Neural cell (in vitro differentiated cells): Measurements from ENCODE around the gene FCHSD2. TPM values are rescaled to one million over a fixed set of nuclear protein-coding genes. Genes with fewer than 3 reads are reported as not detected.

Experiments used
- H2AFZ ChIP-seq: fragments of 200-600, 300-800 bp; sonication (generic), shearing (Covaris generic); 2 replicates; pipeline ENCODE4 v1.6.0; 2014; ENCODE audit warnings: low read depth, mild to moderate bottlenecking, antibody characterized with exemption, low read length, moderate library complexity
- H3F3A ChIP-seq: fragments of 200-600 bp; shearing (Covaris generic); 2 replicates; pipeline ENCODE4 v1.6.1; 2016; ENCODE audit warnings: mild to moderate bottlenecking, moderate library complexity, mixed read lengths, antibody characterized with exemption, low read length; ENCODE audit not compliant: insufficient read depth, poor library complexity, severe bottlenecking
- H3K27ac ChIP-seq: fragments of 200-600, 300-800 bp; sonication (generic), shearing (Covaris generic); 2 replicates; pipeline ENCODE4 v1.5.1; 2014; ENCODE audit warnings: mild to moderate bottlenecking, low read length, moderate library complexity
- H3K27me3 ChIP-seq: fragments of 300-800, 200-600 bp; sonication (generic), shearing (Covaris generic); 2 replicates; pipeline ENCODE4 v1.6.0; 2014; ENCODE audit warnings: mild to moderate bottlenecking, low read depth, low read length, moderate library complexity; ENCODE audit not compliant: insufficient read depth
- H3K36me3 ChIP-seq: fragments of 300-800, 200-600 bp; sonication (generic), shearing (Covaris generic); 2 replicates; pipeline ENCODE4 v1.5.1; 2014; ENCODE audit warnings: mild to moderate bottlenecking, antibody characterized with exemption, low read length, moderate library complexity; ENCODE audit not compliant: insufficient read depth
- H3K4me2 ChIP-seq: fragments of 300-800, 200-600 bp; sonication (generic), shearing (Covaris generic); 2 replicates; pipeline ENCODE4 v1.6.0; 2014; ENCODE audit warnings: mild to moderate bottlenecking, low read length
- H3K4me3 ChIP-seq: fragments of 300-800, 200-600 bp; sonication (generic), shearing (Covaris generic); 2 replicates; pipeline ENCODE4 v1.5.1; 2014; ENCODE audit warnings: mild to moderate bottlenecking, low read length, moderate library complexity
- H3K79me2 ChIP-seq: fragments of 200-600 bp; shearing (Covaris generic); replicated peaks from 2 replicates; pipeline ENCODE4 v1.6.0; 2014; ENCODE audit warnings: mild to moderate bottlenecking, low read length, moderate library complexity; ENCODE audit not compliant: insufficient read depth
- H3K9ac ChIP-seq: fragments of 300-800, 200-600 bp; sonication (generic), shearing (Covaris generic); 2 replicates; pipeline ENCODE4 v1.6.1; 2016; ENCODE audit warnings: mild to moderate bottlenecking, low read length, mixed read lengths
- H3K9me2 ChIP-seq: fragments of 200-600 bp; shearing (Covaris generic); 2 replicates; pipeline ENCODE4 v1.6.1; 2016; ENCODE audit warnings: mild to moderate bottlenecking, low read length, mixed read lengths; ENCODE audit not compliant: insufficient read depth
- H3K9me3 ChIP-seq: fragments of 200-600, 300-800 bp; sonication (generic), shearing (Covaris generic); 2 replicates; pipeline ENCODE4 v1.6.1; 2016; ENCODE audit warnings: mild to moderate bottlenecking, mixed run types, low read length, moderate library complexity, mixed read lengths
- H4K20me1 ChIP-seq: fragments of 200-600 bp; shearing (Covaris generic); 2 replicates; pipeline ENCODE4 v1.6.1; 2016; ENCODE audit warnings: mild to moderate bottlenecking, mixed run types; ENCODE audit not compliant: insufficient read depth
- EP300 ChIP-seq: fragments of 450-650 bp; conservative IDR thresholded peaks from 2 replicates; pipeline ENCODE4 v1.6.1; 2014; ENCODE audit warnings: antibody characterized with exemption, mild to moderate bottlenecking, moderate library complexity; ENCODE audit not compliant: poor library complexity, severe bottlenecking
- EZH2 ChIP-seq: fragments of 200-600, 300-800 bp; shearing (Covaris generic), sonication (generic); IDR thresholded peaks from 2 replicates; pipeline ENCODE4 v1.6.1; 2014; ENCODE audit warnings: antibody characterized with exemption, low read length, borderline replicate concordance, mild to moderate bottlenecking; ENCODE audit not compliant: insufficient read depth, poor library complexity, severe bottlenecking
- MXI1 ChIP-seq: fragments of 450-650 bp; conservative IDR thresholded peaks from 2 replicates; pipeline ENCODE4 v1.6.1; 2014; ENCODE audit warnings: antibody characterized with exemption, mild to moderate bottlenecking; ENCODE audit not compliant: poor library complexity, severe bottlenecking
- POLR2AphosphoS5 ChIP-seq: IDR thresholded peaks from 2 replicates; pipeline ENCODE4 v1.6.1; 2012
- RAD21 ChIP-seq: fragments of 450-650 bp; conservative IDR thresholded peaks from 2 replicates; pipeline ENCODE4 v1.6.1; 2014; ENCODE audit warnings: antibody characterized with exemption, mild to moderate bottlenecking, moderate library complexity
- REST ChIP-seq: IDR thresholded peaks from 2 replicates; pipeline ENCODE4 v1.6.1; 2012; ENCODE audit warnings: borderline replicate concordance
- SMC3 ChIP-seq: fragments of 450-650 bp; conservative IDR thresholded peaks from 2 replicates; pipeline ENCODE4 v1.6.1; 2014; ENCODE audit warnings: antibody characterized with exemption, mild to moderate bottlenecking, moderate library complexity; ENCODE audit not compliant: poor library complexity
- TAF1 ChIP-seq: IDR thresholded peaks from 2 replicates; pipeline ENCODE4 v1.6.1; 2012; ENCODE audit warnings: low read depth
- polyA plus RNA-seq: library from polyadenylated mRNA; depleted of rRNA; stranded (reverse); fragments of >200 nt; gene quantifications from 2 replicates; pipeline ENCODE4 v1.2.3, GENCODE V29; 2014
- TF ChIP-seq, protein P1 (sequence below): fragments of 450-650 bp; IDR thresholded peaks from 2 replicates; pipeline ENCODE4 v1.5.1; 2014; ENCODE audit warnings: antibody characterized with exemption, mild to moderate bottlenecking, moderate library complexity; ENCODE audit not compliant: poor library complexity, severe bottlenecking

Gene FCHSD2
- polyA plus RNA-seq, 1 donor from 2014 or later, result 40.8 TPM

GRCh38 chr11:73147771-73148681 is 5.9 kb upstream of the FCHSD2 start:
- Histone ChIP-seq H3K27me3 (no peaks in the 10 kb centered on the region), H3K9me2 (no peaks in the 10 kb centered on the region), H2AFZ (no peak overlapping the region), H3F3A (no peaks in the 10 kb centered on the region), H4K20me1 (no peaks in the 10 kb centered on the region), H3K79me2 (no peaks in the 10 kb centered on the region), H3K36me3 (no peaks in the 10 kb centered on the region), H3K9ac (no peak overlapping the region), H3K4me2 (no peak overlapping the region), H3K9me3 (no peaks in the 10 kb centered on the region), H3K4me3 (no peak overlapping the region), H3K27ac (no peak overlapping the region)
- TF ChIP-seq, protein P1, sequence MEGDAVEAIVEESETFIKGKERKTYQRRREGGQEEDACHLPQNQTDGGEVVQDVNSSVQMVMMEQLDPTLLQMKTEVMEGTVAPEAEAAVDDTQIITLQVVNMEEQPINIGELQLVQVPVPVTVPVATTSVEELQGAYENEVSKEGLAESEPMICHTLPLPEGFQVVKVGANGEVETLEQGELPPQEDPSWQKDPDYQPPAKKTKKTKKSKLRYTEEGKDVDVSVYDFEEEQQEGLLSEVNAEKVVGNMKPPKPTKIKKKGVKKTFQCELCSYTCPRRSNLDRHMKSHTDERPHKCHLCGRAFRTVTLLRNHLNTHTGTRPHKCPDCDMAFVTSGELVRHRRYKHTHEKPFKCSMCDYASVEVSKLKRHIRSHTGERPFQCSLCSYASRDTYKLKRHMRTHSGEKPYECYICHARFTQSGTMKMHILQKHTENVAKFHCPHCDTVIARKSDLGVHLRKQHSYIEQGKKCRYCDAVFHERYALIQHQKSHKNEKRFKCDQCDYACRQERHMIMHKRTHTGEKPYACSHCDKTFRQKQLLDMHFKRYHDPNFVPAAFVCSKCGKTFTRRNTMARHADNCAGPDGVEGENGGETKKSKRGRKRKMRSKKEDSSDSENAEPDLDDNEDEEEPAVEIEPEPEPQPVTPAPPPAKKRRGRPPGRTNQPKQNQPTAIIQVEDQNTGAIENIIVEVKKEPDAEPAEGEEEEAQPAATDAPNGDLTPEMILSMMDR, result no peak
- TF ChIP-seq SMC3 (no peak), EP300 (no peak), TAF1 (no peak), REST (no peak), MXI1 (no peak), POLR2AphosphoS5 (no peak), RAD21 (no peak), EZH2 (no peak)

DNA sequence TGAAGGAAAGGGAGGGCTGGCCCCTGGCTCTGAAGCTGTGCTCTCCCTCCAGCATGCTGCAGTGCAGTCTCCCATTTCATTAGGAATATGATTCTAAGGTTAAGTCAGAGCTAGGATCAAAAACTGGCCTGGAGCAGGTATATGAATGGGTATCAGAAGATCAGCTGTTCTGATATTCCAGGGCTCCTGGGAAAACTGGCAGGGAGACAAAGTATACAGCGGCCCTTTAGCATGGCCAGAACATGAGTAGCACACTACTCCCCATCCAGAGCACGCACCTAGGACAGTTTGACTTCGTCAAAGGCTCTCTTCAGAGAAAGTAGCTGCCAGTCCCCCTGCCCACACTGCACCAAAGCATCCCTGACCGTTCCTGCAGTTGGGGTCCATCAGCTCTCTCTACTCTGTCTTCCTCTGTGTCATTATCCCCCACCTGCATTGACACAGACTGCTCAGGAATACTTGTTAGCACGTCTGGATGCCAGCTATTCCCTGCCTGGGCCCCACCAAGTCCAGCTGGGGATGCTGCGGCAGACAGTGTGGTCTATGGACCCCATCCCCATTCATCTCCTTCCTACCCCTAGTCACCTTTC is 4.0 kb upstream of the FCHSD2 start:
- no peaks in the 10 kb centered on the region for H3K9me2 ChIP-seq
- no peak overlapping the region for H3K4me3 ChIP-seq
- no peak overlapping the region for H3K4me2 ChIP-seq
- no peaks in the 10 kb centered on the region for H3K9me3 ChIP-seq
- H3F3A ChIP-seq, result no peaks in the 10 kb centered on the region
- no peaks in the 10 kb centered on the region for H3K27me3 ChIP-seq
- H3K9ac ChIP-seq, result no peak overlapping the region
- H3K27ac ChIP-seq, result no peak overlapping the region
- peaks cover 4% of the 10 kb centered on the region for H3K79me2 ChIP-seq
- no peaks in the 10 kb centered on the region for H3K36me3 ChIP-seq
- TF ChIP-seq MXI1, result no peak
- TF ChIP-seq EP300, result no peak
- TF ChIP-seq, protein P1, result no peak
- TF ChIP-seq EZH2, result no peak
- TF ChIP-seq RAD21, result no peak
- no peak for TF ChIP-seq TAF1
- TF ChIP-seq REST, result no peak
- no peak for TF ChIP-seq POLR2AphosphoS5
- TF ChIP-seq SMC3, result no peak
- H4K20me1 ChIP-seq, result no peaks in the 10 kb centered on the region
- H2AFZ ChIP-seq, result no peak overlapping the region
